Measurements from ENCODE around the gene APOA1.
"Not testable (repeated sequence)": the region's sequence is repeated elsewhere in the genome, so short reads cannot be mapped to it uniquely, and the experiment has no call there.

The APOA1 gene

GRCh38 chr11:116804001-116804400, 33.4 kb downstream of the APOA1 start:
- TF ChIP-seq CTCF (conservative IDR thresholded peaks at IDR 0.05; ENCODE audit: low read depth) = no peak
- ChIA-PET CTCF (interaction anchor here (0.6 kb wide), 1 partner anchor 16 kb away, joined by 3 read pairs; the partner anchor contains the start of gene ZPR1), POLR2A (ENCODE audit: low non-redundant PET) (no interaction called here)

GRCh38 chr11:116801662-116802061, 35.8 kb downstream of the APOA1 start:
- POLR2A ChIA-PET (ENCODE audit: low non-redundant PET); CTCF ChIA-PET; DNase-seq (ENCODE audit: low spot score); H3K27ac ChIP-seq: not testable (repeated sequence)

More at GRCh38 chr11:116804001-116804400, 33.4 kb downstream of the APOA1 start:
- no peak for DNase-seq (ENCODE audit: low spot score)
- no peak overlapping the region for H3K27ac ChIP-seq

DNA sequence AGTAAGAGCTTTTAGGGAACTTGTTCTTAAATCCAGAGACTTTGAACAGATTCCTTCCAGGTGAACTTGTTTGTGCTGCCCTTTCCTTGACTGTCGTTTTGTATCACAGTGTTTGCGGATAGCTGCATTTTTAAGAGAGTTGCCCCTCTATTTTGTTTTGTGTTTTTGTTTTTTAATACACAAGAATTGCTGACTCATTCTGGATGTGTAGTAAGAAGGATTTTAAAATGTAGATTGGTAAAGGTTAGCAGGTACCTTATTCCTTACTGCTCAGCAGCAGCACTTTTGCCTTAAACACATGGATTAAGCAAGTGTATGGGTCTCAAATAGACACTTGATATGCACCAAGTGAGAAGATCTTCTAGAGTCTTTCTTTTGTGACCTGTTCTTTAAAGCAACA, 36.8 kb downstream of the APOA1 start:
- H3K27ac ChIP-seq = no peak overlapping the region
- ChIA-PET POLR2A (ENCODE audit: low non-redundant PET) (no interaction called here), CTCF (interaction anchor here (0.5 kb wide), 1 partner anchor 12 kb away, joined by 3 read pairs; no protein-coding TSS in a partner anchor)
- no peak for TF ChIP-seq CTCF (conservative IDR thresholded peaks at IDR 0.05; ENCODE audit: low read depth)
- no peak for DNase-seq (ENCODE audit: low spot score)

- no peak for TF ChIP-seq CTCF (conservative IDR thresholded peaks at IDR 0.05; ENCODE audit: low read depth)
- ChIA-PET POLR2A (ENCODE audit: low non-redundant PET) (no interaction called here), CTCF (no interaction called here)
- DNase-seq (ENCODE audit: low spot score) = no peak
- no peak overlapping the region for H3K27ac ChIP-seq
Observed at GRCh38 chr11:116798368-116798767, 39.1 kb downstream of the APOA1 start.

- ChIA-PET POLR2A (ENCODE audit: low non-redundant PET) (no interaction called here), CTCF (no interaction called here)
- DNase-seq (ENCODE audit: low spot score) = no peak
- H3K27ac ChIP-seq = no peak overlapping the region
- TF ChIP-seq CTCF (conservative IDR thresholded peaks at IDR 0.05; ENCODE audit: low read depth) = no peak
Observed at GRCh38 chr11:116797816-116798215, 39.6 kb downstream of the APOA1 start.

DNA sequence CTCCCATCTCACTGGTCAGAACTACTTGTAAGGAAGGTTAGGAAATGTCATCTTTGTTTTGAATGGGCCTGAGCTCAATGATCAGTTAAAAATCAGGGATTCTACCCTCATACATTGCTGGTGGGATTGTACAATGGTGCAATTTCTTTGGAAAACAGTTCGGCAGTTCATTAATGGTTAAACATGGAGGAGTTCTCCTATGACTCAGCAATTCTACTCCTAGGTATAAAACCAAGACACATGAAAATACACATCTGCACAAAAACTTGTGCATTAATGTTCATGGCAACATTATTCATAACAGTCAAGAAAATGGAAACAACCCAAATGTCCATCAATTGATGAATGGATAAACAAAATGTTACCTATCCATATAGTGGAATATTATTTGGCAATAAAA, 40.9 kb downstream of the APOA1 start:
- DNase-seq (ENCODE audit: low spot score) = no peak
- TF ChIP-seq CTCF (conservative IDR thresholded peaks at IDR 0.05; ENCODE audit: low read depth) = no peak
- POLR2A ChIA-PET (ENCODE audit: low non-redundant PET) = no interaction called here
- H3K27ac ChIP-seq = no peak overlapping the region
- CTCF ChIA-PET = interaction anchor here (0.6 kb wide), 1 partner anchor 313 kb away, joined by 3 read pairs; no protein-coding TSS in a partner anchor

DNA sequence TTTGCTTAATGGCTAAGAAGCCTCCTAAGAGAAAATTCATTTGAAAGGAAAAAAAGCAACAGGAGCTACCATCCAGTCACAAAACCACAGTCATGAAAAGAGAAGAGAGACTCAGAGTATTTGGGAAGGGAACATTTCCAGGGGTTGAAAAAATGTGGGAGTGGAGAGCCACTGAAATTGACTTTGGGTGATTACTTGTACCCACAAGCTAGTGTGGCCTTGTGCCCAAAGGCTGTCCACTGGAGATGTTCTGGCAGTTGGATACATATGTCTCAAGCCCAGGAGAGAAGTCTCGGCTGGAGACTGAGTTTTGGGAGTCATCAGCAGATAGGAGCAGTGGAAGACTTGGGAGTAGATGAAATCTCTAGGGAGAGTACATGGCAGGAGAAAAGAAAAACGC, 42.6 kb downstream of the APOA1 start:
- POLR2A ChIA-PET (ENCODE audit: low non-redundant PET) = no interaction called here
- no peak for TF ChIP-seq CTCF (conservative IDR thresholded peaks at IDR 0.05; ENCODE audit: low read depth)
- no peak for DNase-seq (ENCODE audit: low spot score)
- H3K27ac ChIP-seq = no peak overlapping the region
- CTCF ChIA-PET = interaction anchor here (0.6 kb wide), 1 partner anchor 333 kb away, joined by 6 read pairs; no protein-coding TSS in a partner anchor
